Muscle layer of duodenum (tissue), 2 donors: Measurements from ENCODE around the gene CPB2.

Experiments used
- H3K27ac ChIP-seq: one replicate; pipeline ENCODE4 v1.7.0; 2013; ENCODE audit warnings: mild to moderate bottlenecking, low read length
- H3K27me3 ChIP-seq: one replicate; pipeline ENCODE4 v1.7.0; 2013; ENCODE audit warnings: low read depth, mild to moderate bottlenecking, control low read depth, low read length
- H3K36me3 ChIP-seq, 2 donors: one replicate each; pipeline ENCODE4 v1.7.0; 2013; ENCODE audit warnings: low read length in 2 of 2, control low read depth in 1 of 2, mild to moderate bottlenecking in 1 of 2; ENCODE audit not compliant: insufficient read depth in 2 of 2, control insufficient read depth in 1 of 2
- H3K4me1 ChIP-seq, 2 donors: one replicate each; pipeline ENCODE4 v1.7.0; 2013; ENCODE audit warnings: low read length in 2 of 2, mild to moderate bottlenecking in 2 of 2, control low read depth in 1 of 2, moderate library complexity in 1 of 2; ENCODE audit not compliant: insufficient read depth in 2 of 2, control insufficient read depth in 1 of 2
- H3K4me3 ChIP-seq, 2 donors: one replicate each; pipeline ENCODE4 v1.7.0; 2013; ENCODE audit warnings: low read length in 2 of 2, low read depth in 1 of 2, mild to moderate bottlenecking in 1 of 2
- H3K9me3 ChIP-seq, 2 donors: one replicate each; pipeline ENCODE4 v1.7.0; 2013; ENCODE audit warnings: low read length in 2 of 2, control low read depth in 1 of 2, mild to moderate bottlenecking in 1 of 2; ENCODE audit not compliant: control insufficient read depth in 1 of 2
- donor health status: healthy.

The CPB2 gene

DNA sequence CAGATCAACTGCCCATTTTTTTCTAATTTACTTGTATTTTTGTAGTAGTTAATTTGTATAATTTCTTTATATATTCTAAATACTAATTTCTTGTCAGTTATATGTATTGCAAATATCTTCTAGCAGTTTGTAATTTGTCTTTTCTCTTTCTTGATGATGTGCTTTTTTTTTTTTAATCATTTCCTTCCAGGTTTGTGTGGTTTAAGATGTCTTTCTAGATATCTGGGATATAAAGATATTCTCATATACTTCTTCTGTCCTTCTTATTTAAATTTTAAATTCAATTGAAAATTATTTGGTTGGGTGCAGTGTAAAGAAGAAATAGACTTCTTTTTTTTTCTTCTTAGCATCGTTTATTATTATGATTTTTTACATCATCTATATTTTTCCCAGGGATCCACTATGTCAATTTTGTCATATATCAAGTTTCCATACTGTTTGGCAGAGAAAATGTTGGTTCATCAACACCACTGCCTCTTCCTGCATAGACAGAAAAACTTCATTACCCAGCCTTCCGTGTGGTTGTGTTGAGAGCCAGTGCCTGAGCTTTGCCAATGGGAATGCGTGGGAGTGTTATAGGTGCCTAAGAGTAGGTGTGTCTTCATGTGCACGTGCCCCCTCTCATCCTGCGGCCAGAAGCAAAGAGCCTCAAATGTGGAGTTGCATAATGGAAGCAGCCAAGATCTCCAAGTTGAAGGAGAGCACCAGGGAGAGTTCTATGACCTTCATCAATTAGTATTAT lies 15.8 kb downstream of the CPB2 start:
- H3K27ac ChIP-seq, result no peak overlapping the region
- H3K36me3 ChIP-seq, result no peaks in the 10 kb centered on the region
- H3K9me3 ChIP-seq, result no peaks in the 10 kb centered on the region
- no peaks in the 10 kb centered on the region for H3K4me1 ChIP-seq
- H3K27me3 ChIP-seq, result no peaks in the 10 kb centered on the region
- H3K4me3 ChIP-seq, result no peak overlapping the region

DNA sequence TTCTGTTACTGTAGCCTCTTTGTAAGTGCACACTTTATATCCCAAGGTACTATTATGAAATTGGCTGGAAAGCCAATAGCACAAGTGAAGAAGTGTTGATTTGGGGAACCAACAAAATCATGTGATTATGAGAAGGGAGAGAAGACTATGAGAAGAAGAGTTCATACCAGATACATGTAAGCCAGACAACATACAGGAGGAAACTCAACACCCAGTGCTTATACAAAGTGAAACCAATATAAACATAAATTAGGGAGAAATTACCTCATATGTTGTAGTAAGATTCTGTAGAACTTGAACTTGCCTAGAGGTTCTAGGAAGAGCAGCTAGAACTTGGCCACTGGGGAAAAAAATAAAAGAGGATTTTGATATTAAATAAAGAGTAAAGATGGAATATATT lies 17.4 kb downstream of the CPB2 start:
- no peaks in the 10 kb centered on the region for H3K27me3 ChIP-seq
- H3K4me3 ChIP-seq, result no peak overlapping the region
- no peaks in the 10 kb centered on the region for H3K36me3 ChIP-seq
- H3K4me1 ChIP-seq, result no peaks in the 10 kb centered on the region
- H3K9me3 ChIP-seq, result no peaks in the 10 kb centered on the region
- H3K27ac ChIP-seq, result no peak overlapping the region

DNA sequence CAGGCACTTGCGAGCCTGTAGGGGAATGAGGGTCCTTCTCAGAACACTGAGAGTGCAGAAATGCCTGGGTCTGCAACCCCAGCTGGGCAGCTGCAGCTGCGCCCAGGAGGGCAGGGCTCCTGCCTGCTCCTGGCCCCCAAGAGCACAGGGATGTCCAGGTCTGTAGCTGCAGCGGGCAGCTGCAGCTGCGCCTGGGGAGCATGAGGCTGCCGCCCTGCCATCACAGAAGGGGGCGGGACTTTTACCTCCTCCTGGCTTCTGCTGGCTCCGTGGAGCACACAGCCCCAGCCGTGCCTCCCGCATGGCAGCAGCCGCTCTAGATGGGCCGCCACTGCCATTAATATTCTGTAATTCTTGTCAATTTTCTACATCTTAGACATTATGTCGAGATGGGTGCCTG lies 17.8 kb downstream of the CPB2 start:
- Histone ChIP-seq H3K9me3 (no peaks in the 10 kb centered on the region), H3K27me3 (no peaks in the 10 kb centered on the region), H3K27ac (no peak overlapping the region), H3K4me3 (no peak overlapping the region), H3K36me3 (no peaks in the 10 kb centered on the region), H3K4me1 (no peaks in the 10 kb centered on the region)

DNA sequence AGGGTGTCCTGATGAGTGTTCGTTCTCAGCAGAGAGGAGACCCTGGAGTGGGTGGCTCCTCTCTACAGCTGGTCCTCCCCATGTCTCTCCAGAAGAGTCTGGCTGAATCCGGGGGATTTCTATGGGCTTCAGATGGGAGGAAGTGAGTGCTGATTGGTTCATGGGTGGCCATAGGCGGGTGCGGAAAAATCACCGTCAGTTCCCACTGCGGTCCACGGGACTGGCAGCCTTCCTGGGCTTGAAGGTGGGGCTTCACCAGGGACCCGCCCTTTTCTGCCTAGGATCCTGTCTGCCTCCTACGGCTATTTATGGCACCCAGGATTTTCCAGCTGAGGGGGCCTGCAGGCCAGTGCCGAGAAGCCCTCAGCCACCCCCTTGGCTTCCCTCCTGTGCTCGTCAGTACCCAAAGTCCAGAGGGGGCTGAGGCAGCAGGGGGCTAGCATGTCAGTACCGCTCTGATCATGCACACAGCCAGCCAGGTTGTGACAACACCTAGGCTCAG lies 18.4 kb downstream of the CPB2 start:
- Histone ChIP-seq H3K4me1 (no peaks in the 10 kb centered on the region), H3K4me3 (no peak overlapping the region)

DNA sequence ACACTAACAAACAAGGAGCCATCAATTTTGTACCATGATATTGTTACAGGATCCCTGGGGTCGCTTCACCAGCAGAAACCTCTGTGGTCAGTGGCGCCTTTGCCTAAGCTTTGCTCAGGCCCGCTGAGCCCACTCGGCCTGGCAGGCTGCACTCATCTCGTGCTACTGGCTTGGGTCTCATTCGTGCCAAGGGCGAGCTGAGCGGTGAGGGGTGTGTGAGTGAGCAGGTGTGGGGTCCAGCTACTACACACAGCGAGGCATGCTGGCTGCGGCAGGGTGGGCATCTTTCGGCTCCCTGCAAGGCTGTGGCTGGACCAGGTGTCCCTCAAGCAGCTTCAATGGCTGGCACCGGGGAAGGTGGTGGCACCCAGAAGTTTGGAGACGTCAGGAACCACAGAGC lies 19.1 kb downstream of the CPB2 start:
- Histone ChIP-seq H3K4me1 (no peaks in the 10 kb centered on the region), H3K27ac (no peak overlapping the region), H3K9me3 (no peaks in the 10 kb centered on the region), H3K36me3 (no peaks in the 10 kb centered on the region), H3K4me3 (no peak overlapping the region), H3K27me3 (no peaks in the 10 kb centered on the region)

More for the DNA sequence above, 18.4 kb downstream of the CPB2 start:
- Histone ChIP-seq H3K27me3 (no peaks in the 10 kb centered on the region), H3K36me3 (no peaks in the 10 kb centered on the region), H3K27ac (no peak overlapping the region), H3K9me3 (no peaks in the 10 kb centered on the region)

DNA sequence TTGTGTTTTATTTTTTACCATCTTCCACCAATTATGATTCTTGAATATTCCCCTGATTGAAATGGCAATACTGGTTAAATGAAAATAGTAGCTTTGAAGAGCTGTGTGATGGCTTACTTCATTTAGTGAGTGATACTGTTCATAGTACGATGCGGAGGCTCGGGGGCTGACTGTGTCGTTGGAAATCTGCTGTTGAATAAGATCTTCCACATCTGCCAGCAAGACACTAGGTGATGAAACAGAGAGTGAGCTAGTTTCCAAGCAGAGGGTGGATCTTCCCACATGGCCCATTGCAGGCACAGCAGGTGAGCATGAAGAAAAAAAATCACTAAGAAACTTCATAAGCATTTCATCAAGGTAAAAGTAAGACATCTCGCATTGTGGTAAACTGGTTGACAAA lies 22.5 kb downstream of the CPB2 start:
- Histone ChIP-seq H3K36me3 (no peaks in the 10 kb centered on the region), H3K4me1 (no peaks in the 10 kb centered on the region), H3K9me3 (no peaks in the 10 kb centered on the region), H3K27me3 (no peaks in the 10 kb centered on the region), H3K27ac (no peak overlapping the region), H3K4me3 (no peak overlapping the region)

DNA sequence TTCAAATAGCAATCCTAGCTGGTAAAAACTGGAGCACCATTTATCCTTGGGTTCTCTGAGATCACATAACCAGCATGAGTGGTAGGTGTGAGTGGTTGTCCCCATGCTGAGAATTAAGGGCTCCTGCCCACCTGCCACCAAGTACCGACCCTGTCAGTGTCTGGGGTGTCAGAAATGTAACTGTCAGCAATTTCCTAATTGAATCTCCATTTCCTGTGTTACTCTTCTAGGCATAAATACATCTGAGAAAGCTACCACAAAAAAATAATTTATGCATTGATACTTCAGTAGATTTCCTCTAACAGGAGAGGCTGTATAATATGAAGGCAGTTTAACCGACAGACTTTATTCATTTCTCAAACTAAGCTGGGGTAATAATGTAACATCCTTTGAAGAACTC lies 25.1 kb downstream of the CPB2 start:
- no peaks in the 10 kb centered on the region for H3K36me3 ChIP-seq
- no peaks in the 10 kb centered on the region for H3K27me3 ChIP-seq
- no peak overlapping the region for H3K27ac ChIP-seq
- H3K9me3 ChIP-seq, result no peaks in the 10 kb centered on the region
- H3K4me1 ChIP-seq, result no peaks in the 10 kb centered on the region
- no peak overlapping the region for H3K4me3 ChIP-seq

DNA sequence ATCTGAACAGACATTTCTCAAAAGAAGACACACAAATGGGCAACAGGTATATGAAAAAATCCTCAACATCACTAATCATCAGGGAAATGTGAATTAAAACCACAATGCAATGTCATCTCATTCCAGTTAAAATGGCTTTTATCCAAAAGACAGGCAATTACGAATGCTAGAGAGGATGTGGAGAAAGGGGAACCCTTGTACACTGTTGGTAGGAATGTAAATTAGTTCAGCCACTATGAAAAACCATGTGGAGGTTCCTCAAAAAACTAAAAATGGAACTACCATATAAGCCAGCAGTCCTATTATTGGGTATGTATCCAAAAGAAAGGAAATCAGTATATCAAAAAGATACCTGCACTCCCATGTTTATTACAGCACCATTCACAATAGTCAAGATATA lies 27.6 kb downstream of the CPB2 start:
- Histone ChIP-seq H3K9me3 (no peaks in the 10 kb centered on the region), H3K4me3 (no peak overlapping the region), H3K4me1 (no peaks in the 10 kb centered on the region), H3K27ac (no peak overlapping the region), H3K36me3 (no peaks in the 10 kb centered on the region), H3K27me3 (no peaks in the 10 kb centered on the region)

DNA sequence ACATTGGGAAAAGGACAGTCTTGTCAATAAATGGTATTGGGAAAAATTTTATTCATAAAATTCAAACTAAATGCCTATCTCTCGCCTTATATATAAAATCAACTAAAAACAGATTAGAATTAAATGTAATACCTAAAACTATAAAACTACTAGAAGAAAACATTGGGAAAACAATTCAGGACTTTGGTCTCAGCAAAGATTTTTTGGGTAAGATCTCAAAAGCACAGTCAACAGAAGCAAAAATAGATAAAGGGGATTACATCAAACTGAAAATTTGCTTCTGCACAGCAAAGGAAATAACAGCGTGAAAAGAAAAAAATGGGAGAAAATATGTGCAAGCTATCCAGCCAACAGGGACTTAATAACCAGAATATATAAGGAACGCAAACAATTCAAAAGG lies 28.0 kb downstream of the CPB2 start:
- H3K27ac ChIP-seq, result no peak overlapping the region
- H3K4me1 ChIP-seq, result no peaks in the 10 kb centered on the region

DNA sequence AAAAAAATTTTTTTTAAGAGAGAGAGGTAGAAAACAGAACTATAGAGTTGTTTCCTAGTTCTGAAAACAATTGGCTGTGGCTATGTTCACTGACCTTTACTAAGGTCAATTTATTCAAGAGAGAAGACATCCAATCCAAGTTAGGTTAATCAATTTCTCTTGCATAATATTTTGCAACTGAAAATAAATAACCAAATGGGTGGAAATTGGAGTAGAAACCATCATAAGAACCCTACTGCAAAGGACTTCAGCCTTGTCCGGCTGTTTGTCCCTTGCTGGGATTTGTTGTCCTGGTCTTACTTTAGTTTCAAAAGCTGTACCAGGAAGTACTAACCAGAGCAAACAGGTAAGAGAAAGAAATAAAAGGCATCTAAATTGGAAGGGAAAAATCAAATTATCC lies 29.0 kb downstream of the CPB2 start:
- Histone ChIP-seq H3K27ac (no peak overlapping the region), H3K4me3 (no peak overlapping the region), H3K27me3 (no peaks in the 10 kb centered on the region), H3K36me3 (no peaks in the 10 kb centered on the region), H3K4me1 (no peaks in the 10 kb centered on the region), H3K9me3 (no peaks in the 10 kb centered on the region)

More for the DNA sequence above, 28.0 kb downstream of the CPB2 start:
- Histone ChIP-seq H3K4me3 (no peak overlapping the region), H3K27me3 (no peaks in the 10 kb centered on the region), H3K9me3 (no peaks in the 10 kb centered on the region), H3K36me3 (no peaks in the 10 kb centered on the region)

DNA sequence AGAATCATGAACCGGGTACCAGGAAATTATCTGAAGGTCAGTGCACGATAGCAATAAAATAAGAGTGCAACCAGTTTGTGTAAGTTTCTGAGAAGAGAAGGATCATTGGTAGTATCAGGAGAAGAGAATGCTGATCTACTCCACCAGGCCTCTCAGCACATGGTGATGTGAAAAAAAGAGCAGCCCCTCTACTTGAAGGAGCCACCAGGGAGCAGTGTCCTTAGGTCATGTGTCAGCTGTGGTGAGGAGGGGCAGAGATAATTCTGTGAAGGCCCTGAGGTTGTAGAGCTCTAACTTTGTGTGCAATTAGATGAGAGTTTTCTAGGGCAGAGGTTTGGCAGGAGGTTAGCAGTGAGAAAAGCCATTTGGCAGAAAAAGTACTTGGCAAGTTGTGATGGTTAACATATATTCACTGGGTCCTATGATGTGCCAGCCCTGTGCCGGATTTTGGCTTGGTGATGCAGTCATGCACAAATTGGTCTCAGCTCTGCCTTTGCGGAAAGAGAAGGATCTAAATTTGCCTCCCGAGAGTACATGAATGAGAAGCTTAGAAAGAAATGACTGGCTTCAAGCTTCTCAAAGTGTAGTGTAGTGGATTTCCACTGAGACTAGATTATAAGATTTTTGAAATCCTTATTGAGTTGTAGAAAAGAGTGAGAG lies 33.1 kb downstream of the CPB2 start:
- Histone ChIP-seq H3K27ac (no peak overlapping the region), H3K36me3 (no peaks in the 10 kb centered on the region), H3K4me3 (no peak overlapping the region), H3K4me1 (no peaks in the 10 kb centered on the region), H3K9me3 (no peaks in the 10 kb centered on the region), H3K27me3 (no peaks in the 10 kb centered on the region)
